CD4-positive, alpha-beta T cell treated with Interleukin-6 at 100 ng/mL for 8 hours (primary cell): ENCODE data around the gene KCNJ4.
"Not testable (repeated sequence)": the region's sequence is repeated elsewhere in the genome, so short reads cannot be mapped to it uniquely, and the experiment has no call there.

ENCODE experiments used
- DNase-seq: peaks from one replicate; pipeline ENCODE4 v3.0.0-alpha.2; 2020; ENCODE audit warnings: mixed read lengths, low spot score

Gene KCNJ4

DNA sequence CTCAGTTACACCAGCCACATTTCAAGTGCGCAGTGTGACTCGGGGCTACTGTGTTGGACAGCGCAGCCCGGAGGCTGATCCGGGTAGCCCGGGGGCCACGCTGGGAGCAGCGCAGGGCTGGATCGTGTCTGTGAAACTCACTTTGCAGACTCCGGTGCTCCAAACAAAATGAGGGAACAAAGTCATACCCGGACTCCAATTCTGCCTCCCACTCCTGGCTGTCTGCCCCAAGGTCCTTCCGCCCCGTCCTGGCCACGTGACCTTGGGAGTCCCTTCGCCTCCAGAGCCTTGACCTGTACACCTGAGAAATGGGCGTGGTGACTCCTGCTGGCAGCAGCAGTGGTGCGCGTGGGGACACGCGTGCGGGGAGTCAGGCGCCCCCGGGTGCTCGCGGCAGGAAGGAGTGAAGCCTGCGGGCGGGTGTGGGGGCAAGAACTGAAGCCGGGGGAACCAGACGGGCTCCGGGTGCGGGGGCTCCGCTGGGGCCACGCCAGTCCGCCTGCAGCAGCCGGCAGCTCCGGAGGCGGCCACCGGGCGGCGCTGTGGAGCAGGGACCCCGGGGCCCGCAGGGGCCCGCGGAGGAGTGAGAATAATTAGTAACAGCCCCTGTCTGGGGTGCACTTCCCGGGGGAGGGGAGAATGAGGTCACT is 42.4 kb downstream of the KCNJ4 start:
- no peak for DNase-seq

DNA sequence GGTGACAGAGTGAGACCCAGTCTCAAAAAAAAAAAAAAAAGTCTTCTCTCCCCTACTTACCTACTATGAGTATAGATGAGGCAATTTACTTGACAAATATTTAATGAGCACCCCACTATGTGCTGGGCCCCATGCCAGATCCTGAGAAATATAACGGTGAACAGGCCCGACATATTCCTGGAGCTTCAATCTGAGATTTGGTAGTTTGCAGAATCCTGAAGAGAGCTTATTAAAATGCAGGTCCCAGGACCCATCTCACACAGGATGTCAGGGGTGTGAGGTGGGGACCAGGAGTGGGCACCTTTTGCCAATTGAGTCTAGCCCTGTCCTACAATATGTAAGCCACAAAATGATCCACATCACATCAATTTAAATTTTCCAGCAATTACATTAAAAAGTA is 44.0 kb downstream of the KCNJ4 start:
- no peak for DNase-seq

DNA sequence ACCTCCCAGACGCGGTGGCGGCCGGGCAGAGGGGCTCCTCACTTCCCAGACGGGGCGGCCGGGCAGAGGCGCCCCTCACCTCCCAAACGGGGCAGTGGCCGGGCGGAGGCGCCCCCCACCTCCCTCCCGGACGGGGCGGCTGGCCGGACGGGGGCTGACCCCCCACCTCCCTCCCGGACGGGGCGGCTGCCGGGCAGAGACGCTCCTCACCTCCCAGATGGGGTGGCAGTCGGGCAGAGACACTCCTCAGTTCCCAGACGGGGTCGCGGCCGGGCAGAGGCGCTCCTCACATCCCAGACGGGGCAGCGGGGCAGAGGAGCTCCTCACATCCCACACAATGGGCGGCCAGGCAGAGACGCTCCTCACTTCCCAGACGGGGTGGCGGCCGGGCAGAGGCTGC is 45.1 kb downstream of the KCNJ4 start:
- DNase-seq = not testable (repeated sequence)

DNA sequence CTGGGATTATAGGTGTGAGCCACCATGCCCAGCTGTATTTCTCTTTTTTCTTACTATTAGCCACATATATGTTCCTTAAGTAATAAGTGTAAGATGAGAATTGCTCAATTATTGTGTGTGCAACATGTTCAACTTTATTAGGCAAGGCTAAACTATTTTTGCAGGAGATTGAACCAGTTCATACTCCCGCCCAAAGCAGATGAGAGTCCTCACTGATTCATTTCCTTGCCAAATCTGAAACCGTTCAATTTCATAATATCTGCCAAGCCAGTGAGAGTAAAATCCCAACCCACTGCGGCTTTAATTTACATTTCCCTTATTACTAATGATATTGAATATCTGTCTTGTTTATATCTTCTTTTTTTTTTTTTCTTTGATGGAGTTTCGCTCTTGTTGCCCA is 48.4 kb downstream of the KCNJ4 start:
- no peak for DNase-seq

DNA sequence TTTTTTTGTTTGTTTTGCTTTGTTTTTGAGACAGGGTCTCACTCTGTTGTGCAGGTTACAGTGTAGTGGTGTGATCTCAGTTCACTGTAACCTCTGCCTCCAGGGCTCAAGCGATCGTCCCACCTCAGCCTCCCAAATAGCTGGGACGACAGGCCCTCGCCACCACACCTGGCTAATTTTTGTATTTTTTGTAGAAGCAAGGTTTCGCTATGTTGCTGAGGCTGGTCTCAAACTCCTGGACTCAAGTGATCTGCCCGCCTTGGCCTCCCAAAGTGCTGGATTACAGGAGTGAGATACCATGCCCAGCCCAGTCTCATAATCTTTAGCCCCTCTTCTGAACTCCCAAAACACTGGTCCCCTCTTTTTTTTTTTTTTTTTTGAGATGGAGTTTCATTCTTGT is 50.6 kb downstream of the KCNJ4 start:
- no peak for DNase-seq

DNA sequence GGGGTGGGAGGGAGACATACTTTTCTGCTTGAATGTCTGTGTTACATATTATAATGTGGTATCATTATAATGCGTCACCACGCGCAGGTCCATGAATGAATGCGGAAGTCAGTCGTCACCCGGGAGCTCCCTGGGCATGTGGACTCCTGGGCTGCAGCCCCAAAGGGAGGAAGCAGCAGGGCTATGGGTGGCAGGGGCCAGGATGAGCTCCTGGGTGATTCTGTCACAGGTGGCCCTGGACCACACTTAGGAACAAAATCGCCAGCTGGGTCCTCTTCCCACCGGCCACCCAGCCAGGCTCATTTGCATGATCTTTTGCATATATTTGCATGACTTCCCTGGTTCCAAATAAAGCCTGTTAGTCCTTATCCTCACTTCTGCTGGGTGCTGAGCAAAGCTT is 51.2 kb downstream of the KCNJ4 start:
- DNase-seq = no peak

DNA sequence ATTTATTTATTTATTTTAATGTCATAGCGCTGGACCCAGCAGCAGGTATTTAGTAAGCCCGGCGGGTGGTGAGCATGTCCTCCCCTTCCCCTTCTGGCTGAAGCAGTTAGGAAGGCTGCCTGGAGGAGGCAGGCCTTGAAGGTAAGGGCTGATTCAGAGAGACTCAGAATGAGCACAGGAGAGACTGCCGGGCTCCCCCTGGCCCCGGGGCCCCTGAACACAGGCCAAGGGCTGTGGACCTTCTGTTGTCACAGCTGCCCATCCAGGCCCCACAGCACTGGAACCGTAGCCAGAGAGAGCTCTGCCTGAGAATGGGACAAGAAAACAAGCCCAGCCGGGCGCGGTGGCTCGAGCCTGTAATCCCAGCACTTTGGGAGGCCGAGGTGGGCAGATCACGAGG is 52.8 kb downstream of the KCNJ4 start:
- DNase-seq = no peak

DNA sequence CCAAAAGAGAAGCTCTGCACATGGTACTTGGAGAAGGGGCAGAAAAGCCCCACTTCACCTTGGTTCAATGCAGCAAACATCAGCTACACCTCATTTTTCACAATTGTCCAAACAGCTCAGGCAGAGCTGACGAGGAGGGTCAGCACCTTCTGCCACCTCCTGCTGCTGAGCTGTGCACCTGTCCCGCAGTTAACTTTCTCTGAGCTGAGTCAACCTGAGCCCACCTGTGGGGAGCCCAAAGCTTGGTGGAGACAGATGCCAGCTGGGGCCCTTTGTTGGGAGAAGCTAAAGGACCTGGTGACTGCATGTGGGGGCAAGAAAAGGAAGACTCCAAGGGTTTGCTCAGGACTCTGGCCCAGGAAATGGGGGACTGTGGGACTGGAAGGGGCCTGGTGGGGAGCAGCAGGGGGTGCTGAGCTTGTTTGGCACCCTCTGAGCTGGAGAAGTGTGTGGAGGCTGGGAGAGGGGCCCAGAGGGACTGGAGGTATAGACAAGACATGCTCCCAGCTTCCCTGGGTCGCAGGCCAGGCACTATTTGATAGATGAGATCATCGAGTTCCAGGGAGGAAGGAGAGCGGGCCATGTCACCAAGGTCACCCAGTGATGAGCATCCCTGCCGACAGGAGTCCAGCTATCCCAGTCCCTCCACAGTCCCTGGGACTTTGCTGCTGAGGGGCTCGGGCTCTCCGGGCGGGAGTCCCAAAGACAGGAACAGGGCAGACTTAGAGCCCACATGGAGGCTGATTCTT is 53.5 kb downstream of the KCNJ4 start:
- DNase-seq = no peak

DNA sequence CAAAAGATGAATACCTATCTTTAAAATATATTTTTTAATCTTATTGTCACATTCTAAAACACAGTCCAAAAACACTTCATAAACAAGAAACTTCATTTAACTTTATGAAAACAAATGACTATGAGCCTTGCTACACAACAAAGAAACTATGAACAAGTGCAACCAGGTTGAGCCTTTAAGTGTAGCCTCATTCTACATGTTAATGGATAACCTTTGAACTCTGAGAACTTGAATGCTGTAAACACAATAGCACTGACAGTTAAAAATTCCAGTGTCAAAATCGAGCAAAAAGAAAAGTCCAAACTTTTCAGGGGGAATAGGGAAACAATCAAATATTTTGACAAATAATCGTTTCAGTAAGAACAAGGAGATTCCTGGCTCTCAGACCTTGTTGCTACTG is 54.7 kb downstream of the KCNJ4 start:
- not testable (repeated sequence) for DNase-seq

DNA sequence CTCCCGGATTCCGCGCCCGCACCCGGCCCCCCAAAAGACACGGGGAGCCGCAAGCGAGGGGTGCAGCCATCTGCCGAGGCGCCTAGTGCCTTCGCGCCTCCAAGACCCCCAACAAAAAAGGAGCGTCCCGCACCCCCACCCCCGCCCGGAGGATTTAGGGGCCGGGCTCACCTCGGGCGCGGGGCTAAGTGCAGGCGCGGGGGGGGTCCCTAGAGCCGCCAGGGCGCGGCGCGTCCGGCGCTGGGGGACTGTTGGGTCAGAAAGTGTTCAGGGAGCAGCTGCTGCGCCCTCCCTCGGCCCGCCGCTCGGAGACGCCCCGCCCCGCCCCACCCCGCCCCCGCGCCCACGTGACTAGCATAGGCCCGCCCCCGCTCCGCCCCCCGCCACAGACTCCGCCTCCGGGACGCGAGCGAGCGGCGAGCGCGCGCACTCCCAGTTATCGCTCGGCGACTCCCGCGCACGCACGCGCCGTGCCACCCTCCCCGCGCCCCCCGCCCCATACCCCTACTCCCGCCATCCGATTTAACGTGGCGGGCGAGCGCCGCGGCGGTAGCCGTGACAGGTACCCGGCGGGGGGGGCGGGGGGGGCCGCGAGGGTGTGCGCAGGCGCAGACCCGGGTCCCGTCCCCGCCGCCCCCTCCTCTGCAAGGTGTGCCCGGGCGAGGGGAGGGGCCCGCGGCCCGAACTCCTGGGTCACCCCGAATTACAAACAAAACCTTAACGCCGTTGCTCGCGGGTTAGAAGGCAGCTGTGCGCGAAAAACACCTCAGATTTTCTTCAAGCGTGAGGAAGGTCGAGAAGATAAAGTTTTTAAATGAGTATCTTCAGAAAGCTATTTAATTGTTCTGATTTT is 56.2 kb downstream of the KCNJ4 start:
- DNase-seq = peak; percentile 85

DNA sequence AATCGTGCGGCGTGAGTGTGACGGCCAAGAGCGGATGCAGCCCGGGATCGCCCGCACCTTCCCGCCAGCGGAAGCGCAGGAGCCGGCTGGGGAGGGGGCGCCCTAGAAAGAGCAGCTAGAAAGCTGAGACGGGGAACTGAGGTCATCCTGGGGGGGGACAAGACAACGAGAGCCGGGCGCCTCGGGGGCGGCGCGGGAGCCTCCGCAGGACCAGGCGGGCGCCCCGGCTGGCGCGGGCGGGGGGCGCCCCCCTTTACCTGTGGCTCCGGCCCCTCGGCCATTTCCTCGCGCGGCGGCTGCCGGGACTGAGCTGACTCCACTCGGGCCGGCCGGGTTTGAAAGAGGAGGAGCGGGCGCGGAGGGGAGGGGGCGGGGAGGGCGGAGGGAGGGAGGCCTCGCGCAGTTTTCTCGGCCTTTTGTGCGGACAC is 56.8 kb downstream of the KCNJ4 start:
- DNase-seq = peak; percentile 33

DNA sequence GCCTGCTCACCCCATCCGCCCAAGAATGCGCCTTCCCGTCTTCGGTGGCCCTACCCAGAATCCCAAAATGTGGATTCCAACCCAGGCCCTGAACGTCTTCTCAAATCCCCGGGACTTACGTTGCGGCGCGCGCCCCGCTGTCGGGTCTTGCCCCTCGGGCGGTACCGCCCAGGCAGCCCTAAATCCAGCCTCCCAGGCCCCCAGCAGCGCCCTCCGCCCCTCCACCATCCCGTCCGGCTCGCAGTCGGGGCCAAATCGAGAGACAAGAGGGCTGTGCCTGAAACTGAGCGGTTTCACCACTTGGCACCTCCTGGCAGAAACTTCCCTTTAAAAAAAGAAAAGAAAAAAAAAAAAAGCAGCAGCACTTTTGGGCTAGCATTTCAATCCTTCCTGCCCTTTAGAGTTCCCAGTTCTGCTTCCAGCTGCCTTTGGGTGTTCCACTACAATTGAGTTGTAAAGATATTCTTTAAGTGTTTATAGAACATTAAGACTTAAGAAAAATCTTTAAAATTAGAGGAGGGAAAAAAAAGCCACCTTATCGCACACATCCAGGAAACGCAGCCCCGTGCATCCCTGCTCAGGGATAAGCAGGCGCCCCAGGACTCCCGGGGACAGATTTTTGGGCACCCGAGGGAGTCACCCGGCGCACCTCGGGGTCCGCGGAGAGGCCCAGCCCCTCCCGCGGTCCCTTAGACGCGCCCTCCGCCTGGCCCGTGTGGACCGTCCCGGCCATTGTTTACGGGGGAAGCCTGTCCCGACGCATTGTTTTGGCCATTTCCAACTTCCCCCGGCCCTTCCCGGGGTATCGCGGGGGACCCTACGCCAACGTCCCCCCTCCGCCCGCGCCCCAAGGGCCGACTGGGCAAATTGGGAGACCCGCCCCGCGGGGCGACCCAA is 57.6 kb downstream of the KCNJ4 start:
- no peak for DNase-seq

DNA sequence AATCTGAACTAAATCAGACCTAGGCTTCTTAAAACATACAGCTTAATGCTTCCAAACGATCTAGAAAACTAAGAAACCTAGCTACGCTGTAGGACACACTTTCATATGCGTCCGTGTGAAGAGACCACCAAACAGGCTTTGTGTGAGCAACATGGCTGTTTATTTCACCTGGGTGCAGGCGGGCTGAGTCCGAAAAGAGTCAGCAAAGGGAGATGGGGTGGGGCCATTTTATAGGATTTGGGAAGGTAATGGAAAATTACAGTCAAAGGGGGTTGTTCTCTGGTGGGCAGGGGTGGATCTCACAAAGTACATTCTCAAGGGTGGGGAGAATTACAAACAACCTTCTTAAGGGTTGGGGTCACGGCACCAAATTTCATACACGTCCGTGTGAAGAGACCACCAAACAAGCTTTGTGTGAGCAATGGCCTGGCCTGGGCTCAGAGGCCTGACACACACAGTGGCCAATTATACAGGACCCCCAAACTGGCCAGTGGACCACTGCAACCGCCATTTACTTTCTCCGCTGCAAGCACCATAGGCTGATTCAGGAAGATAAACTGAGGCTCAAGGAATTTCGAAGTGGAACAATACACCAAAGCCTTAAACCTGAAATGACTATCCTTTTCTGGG is 58.4 kb downstream of the KCNJ4 start:
- DNase-seq = not testable (repeated sequence)

DNA sequence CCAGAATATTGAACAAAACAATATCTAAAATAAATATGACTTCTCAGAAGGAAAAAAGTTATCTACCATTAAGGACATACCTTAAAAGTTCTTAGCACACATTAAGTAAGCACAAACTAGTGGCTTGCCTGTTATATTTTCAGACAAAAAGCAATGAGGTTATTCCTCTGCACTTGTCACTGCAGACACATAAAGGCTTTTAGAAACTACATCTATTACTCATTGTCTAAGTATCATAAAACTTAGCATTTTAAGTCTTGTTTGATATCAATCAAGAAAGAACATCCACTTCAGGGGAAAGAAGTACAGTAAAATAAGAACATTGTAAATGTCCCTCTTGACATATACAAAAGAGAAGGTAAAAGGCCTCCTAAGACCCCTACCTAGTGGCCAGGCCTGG is 59.1 kb downstream of the KCNJ4 start:
- not testable (repeated sequence) for DNase-seq

DNA sequence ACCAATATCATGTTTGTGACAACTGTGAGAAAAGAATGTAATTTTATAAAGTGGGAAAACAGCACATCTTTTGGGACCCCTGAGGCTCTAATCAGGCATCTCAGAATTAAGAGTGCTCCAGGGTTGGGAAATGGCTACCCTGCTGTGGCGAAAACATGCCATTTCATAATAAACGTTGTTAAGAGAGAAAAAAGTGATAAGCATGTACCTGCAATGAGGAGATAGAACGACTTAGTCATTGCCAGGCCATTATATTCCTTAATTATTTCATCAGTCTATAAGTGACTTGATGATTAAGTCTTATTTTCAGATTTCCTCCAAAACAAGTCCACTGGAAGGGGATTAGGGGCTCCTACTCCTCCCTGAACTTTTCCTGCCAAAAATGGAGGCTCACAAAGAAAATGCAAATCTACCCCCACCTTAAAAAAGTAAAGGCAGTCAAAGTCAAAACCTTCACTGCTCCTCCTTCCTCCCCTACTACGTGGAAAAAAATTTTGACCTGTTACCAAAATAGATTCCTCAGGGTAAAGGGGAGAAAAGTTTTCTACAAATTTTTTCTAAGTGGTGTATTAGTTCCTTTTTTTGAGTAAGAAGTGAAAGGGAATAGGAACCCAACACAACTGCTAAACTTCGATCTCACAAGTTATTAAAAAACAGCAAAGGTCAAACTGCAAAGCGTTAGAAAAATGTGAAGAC is 59.9 kb downstream of the KCNJ4 start:
- not testable (repeated sequence) for DNase-seq

DNA sequence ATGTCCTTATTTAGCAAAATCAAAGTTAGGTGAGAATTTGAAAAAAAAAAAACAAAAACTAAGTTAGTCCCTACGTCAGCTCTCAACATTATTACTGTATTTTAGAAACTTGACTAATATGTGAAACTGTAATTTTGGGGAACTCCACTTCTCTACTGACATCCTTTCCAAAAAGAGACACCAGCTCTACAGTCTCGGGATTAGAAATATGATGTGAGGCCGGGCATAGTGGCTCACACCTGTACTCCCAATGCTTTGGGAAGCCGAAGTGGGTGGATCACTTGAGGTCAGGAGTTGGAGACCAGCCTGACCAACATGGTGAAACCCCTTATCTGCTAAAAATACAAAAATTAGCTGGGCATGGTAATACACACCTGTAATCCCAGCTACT is 65.6 kb downstream of the KCNJ4 start:
- not testable (repeated sequence) for DNase-seq

DNA sequence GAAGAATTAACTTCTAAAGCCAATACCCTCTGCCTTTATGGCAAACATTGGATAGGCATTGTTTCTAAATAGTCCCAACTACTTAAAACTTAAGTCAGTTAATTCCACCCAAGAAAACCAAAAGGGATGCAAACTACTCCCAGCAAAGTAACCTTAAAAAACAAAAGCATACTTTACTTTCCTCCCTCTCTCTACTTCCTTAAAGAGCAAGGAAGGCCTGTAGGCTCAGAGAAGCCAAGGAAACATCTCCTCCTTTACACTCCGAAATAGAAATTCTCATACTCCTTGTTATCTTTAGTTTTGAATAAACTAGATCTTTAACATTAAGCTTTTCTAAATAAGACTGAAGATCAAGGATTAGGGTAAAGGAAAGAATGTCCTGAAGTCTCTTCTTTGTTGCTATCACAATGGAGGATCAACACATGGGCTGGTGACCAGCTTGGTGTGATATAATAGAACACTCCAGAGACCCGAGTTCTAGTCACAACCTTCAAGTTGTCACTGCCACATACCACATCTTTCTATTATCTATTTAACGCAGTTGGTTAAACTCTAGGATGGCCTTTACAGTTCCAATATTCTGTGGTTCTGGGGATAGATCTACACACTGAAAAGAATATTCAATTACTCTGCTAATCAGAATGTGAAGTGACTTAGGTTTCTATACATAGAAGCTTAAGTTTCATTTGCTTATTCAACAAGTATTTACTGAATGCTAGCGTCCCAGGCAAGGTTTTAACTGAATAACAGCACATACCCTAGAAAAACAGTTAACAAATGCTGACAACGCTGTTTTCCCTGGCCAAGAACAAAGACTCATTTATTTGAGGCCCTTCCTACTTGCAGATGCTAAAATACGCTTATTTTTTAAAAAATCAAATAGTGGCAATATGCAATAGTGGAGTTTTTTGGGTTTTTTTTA is 66.2 kb downstream of the KCNJ4 start:
- DNase-seq = not testable (repeated sequence)

DNA sequence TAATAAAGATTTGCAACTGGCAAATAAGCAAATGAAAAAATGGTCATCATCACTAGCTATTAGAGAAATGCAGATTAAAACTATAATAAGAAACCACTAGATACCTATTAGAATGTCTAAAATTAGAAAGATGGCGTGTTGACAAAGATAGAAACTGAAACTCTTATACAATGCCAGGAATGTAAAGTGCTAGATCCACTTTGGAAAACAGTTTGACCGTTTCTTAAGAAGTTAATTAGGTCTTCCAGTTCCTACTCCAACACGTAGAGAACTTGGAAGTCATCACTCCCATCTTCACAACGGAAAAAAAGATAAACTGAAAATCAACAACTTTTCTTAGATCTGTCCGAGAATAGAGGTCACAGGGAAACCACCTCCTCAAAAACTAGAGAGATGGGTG is 68.1 kb downstream of the KCNJ4 start:
- DNase-seq = not testable (repeated sequence)

DNA sequence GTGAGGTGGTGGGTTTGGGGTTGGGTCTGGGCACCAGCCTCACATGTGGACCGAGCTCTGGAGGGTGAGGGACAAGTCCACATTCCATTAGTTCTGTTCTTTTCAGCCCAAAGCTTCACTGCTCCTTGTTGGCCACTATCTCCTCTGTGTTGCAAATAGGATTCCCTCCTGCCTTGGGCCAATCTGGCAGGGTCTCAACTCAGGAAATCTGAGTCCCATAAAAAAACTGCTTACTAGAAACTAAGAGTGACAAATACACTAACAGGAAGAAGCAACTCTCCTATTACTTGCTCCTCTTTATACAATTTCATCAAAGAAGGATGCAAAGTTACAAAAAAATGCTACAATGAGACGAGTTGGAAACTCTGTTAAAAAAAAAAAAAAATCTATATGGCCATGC is 71.6 kb downstream of the KCNJ4 start:
- DNase-seq = no peak

DNA sequence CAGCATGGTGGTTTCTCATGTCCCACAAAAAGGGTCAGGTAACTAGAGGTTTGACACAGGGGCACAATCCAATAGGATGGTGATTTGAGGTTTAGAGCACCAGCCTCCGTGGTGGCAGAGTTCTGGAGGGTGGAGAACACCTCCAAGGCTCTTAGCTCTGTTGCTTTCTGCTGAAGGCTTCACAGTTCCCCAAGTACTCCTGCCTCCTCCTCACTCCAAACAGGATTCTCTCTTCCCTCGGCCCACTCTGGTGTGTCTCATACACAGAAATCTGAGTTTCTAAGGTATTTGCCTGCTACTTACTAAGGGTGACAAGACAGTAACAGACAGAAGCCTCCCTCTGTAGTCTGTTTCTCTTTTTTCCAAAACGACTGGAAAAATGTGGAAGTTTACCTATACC is 73.6 kb downstream of the KCNJ4 start:
- DNase-seq = not testable (repeated sequence)
